Endothelial cell of umbilical vein (primary cell): Measurements from ENCODE around the gene CEBPZOS.

Source experiments
- EZH2 ChIP-seq: IDR thresholded peaks from 2 replicates; pipeline ENCODE4 v1.6.1; 2012; ENCODE audit warnings: borderline replicate concordance, low read depth, mild to moderate bottlenecking, moderate library complexity, low read length, inconsistent platforms; ENCODE audit not compliant: severe bottlenecking
- FOS ChIP-seq: IDR thresholded peaks from 2 replicates; pipeline ENCODE4 v1.6.1; 2011; ENCODE audit warnings: mild to moderate bottlenecking, low read length, moderate library complexity, borderline replicate concordance; ENCODE audit not compliant: insufficient read depth
- JUN ChIP-seq: IDR thresholded peaks from 2 replicates; pipeline ENCODE4 v1.6.1; 2011; ENCODE audit warnings: borderline replicate concordance, low read depth; ENCODE audit not compliant: insufficient read length, insufficient read depth
- MAX ChIP-seq: IDR thresholded peaks from 2 replicates; pipeline ENCODE4 v1.6.1; 2011; ENCODE audit not compliant: insufficient read depth, insufficient read length
- MYC ChIP-seq: IDR thresholded peaks from one replicate; pipeline ENCODE4 v1.6.1; 2011; ENCODE audit warnings: mild to moderate bottlenecking, low read depth, low read length
- POLR2A ChIP-seq: IDR thresholded peaks from 2 replicates; pipeline ENCODE4 v1.6.1; 2012; ENCODE audit warnings: low read depth, mild to moderate bottlenecking, control low read depth, low read length
- POLR2AphosphoS5 ChIP-seq: IDR thresholded peaks from 2 replicates; pipeline ENCODE4 v1.6.1; 2012; ENCODE audit warnings: low read depth, mild to moderate bottlenecking, control low read depth, low read length, moderate library complexity; ENCODE audit not compliant: insufficient read depth
- TF ChIP-seq, protein P1 (sequence below), 2 donors: IDR thresholded peaks; 1 replicate in 1 of 2; 2 replicates in 1 of 2; pipeline ENCODE4 v1.5.1; 2011; ENCODE audit warnings: low read length in 2 of 2, mild to moderate bottlenecking in 2 of 2, moderate library complexity in 2 of 2, control low read depth in 1 of 2, inconsistent platforms in 1 of 2, low read depth in 1 of 2; ENCODE audit not compliant: insufficient read depth in 1 of 2; ENCODE audit errors: extremely low read depth in 1 of 2

DNA sequence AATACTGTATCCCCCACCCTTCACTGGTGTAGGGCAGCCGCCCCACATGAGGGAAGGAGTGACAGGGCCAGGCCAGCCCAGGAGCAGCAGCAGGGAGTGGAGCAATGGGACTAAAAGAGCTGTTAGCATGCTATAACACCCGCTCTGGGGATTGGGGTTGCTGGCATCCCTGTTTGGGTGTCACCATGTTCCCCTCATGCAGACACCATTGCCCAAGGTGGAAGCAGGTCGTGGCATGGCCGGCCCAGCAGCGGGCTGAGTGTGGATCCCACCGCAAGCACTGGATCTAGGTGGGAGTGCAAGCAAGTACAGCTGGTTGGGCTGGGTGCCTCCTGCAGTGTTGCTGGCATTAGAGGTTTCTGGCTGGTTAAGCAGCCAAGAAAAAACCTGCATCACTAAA is 4.5 kb upstream of the CEBPZOS start:
- no peak for TF ChIP-seq POLR2AphosphoS5
- TF ChIP-seq MYC: no peak
- TF ChIP-seq, protein P1, sequence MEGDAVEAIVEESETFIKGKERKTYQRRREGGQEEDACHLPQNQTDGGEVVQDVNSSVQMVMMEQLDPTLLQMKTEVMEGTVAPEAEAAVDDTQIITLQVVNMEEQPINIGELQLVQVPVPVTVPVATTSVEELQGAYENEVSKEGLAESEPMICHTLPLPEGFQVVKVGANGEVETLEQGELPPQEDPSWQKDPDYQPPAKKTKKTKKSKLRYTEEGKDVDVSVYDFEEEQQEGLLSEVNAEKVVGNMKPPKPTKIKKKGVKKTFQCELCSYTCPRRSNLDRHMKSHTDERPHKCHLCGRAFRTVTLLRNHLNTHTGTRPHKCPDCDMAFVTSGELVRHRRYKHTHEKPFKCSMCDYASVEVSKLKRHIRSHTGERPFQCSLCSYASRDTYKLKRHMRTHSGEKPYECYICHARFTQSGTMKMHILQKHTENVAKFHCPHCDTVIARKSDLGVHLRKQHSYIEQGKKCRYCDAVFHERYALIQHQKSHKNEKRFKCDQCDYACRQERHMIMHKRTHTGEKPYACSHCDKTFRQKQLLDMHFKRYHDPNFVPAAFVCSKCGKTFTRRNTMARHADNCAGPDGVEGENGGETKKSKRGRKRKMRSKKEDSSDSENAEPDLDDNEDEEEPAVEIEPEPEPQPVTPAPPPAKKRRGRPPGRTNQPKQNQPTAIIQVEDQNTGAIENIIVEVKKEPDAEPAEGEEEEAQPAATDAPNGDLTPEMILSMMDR (IDR thresholded peaks at IDR 0.05; ENCODE audit: extremely low read depth in 1 of 2, insufficient read depth in 1 of 2, low read depth in 1 of 2, low read length in 2 of 2): no peak
- no peak for TF ChIP-seq MAX
- TF ChIP-seq POLR2A: no peak
- no peak for TF ChIP-seq EZH2
- TF ChIP-seq FOS: no peak
- TF ChIP-seq JUN: no peak
